Gastrocnemius medialis (tissue), 4 donors: ENCODE measurements around the gene CDKL4. TPM values are rescaled to one million over a fixed set of nuclear protein-coding genes. Genes with fewer than 3 reads are reported as not detected.

Source experiments
- ATAC-seq, 2 donors: fragments of 150-250 bp; one replicate each; pipeline ENCODE4 v1.9.1; 2016
- DNase-seq, 2 donors: peaks; one replicate each; pipeline ENCODE4 v3.0.0-alpha.2; 2019
- H3K27ac ChIP-seq, 4 donors: fragments of 200-600 bp; sonication (generic); 1 replicate in 1 of 4; 2 replicates in 3 of 4; pipeline ENCODE4 v1.5.1; 2016 to 2018; ENCODE audit warnings: mild to moderate bottlenecking in 2 of 4, moderate library complexity in 1 of 4
- H3K27me3 ChIP-seq, 3 donors: fragments of 200-600 bp; sonication (generic) in 2 of 3; 1 replicate in 1 of 3; 2 replicates in 2 of 3; pipeline versions ENCODE4 v1.5.1 to v1.6.0; 2016 to 2019; ENCODE audit warnings: mild to moderate bottlenecking in 1 of 3, moderate library complexity in 1 of 3
- H3K36me3 ChIP-seq, 2 donors: fragments of 200-600 bp; sonication (generic) in 1 of 2; one replicate each; pipeline ENCODE4 v1.5.1; 2017 to 2018
- H3K4me1 ChIP-seq, 2 donors: fragments of 200-600 bp; sonication (generic) in 1 of 2; one replicate each; pipeline ENCODE4 v1.5.1; 2016 to 2017; ENCODE audit warnings: mild to moderate bottlenecking in 2 of 2
- H3K4me3 ChIP-seq, 4 donors: fragments of 200-600 bp; sonication (generic) in 3 of 4; 1 replicate in 1 of 4; 2 replicates in 3 of 4; pipeline ENCODE4 v1.5.1; 2016 to 2019; ENCODE audit warnings: mild to moderate bottlenecking in 2 of 4
- H3K9me3 ChIP-seq, 3 donors: fragments of 200-600 bp; sonication (generic) in 2 of 3; 1 replicate in 1 of 3; 2 replicates in 2 of 3; pipeline ENCODE4 v1.5.1; 2016 to 2019
- POLR2A ChIP-seq, 2 donors: fragments of 450-650 bp; IDR thresholded peaks; one replicate each; pipeline ENCODE4 v1.6.1; 2017; ENCODE audit warnings: antibody characterized with exemption in 2 of 2, mild to moderate bottlenecking in 2 of 2, moderate library complexity in 2 of 2
- in situ Hi-C, 4 donors: fragments of 200-750 bp; cut with MboI; loops; one replicate each; pipeline versions ENCODE4 v1.15.0 to v1.8.0; 2017; ENCODE audit warnings: low sequenced_read_pairs in 4 of 4
- intact Hi-C: fragments of 100-400 bp; cut with DNase I; formaldehyde crosslinking; loops from one replicate; pipeline ENCODE4 v1.15.1; 2023; ENCODE audit warnings: low total_unique reads
- total RNA-seq, 4 donors: library from RNA; depleted of rRNA; stranded (reverse); fragments of >200 nt; gene quantifications; one replicate each; pipeline versions ENCODE4 v1.1.0 to v1.2.3, GENCODE V29; 2016
- TF ChIP-seq, protein P1 (sequence below), 5 experiments: fragments of 450-650 bp in 3 of 5; fragments of 200-600 bp in 2 of 5; sonication (generic) in 2 of 5; IDR thresholded peaks in 4 of 5; conservative IDR thresholded peaks in 1 of 5; 1 replicate in 4 of 5; 2 replicates in 1 of 5; pipeline ENCODE4 v1.5.1; 2016 to 2019; ENCODE audit warnings: antibody characterized with exemption in 5 of 5, mild to moderate bottlenecking in 3 of 5, moderate library complexity in 3 of 5

Gene CDKL4
- total RNA-seq, 4 donors from 2014 or later = 0.36 to 1.1 TPM; not detected in 2

DNA sequence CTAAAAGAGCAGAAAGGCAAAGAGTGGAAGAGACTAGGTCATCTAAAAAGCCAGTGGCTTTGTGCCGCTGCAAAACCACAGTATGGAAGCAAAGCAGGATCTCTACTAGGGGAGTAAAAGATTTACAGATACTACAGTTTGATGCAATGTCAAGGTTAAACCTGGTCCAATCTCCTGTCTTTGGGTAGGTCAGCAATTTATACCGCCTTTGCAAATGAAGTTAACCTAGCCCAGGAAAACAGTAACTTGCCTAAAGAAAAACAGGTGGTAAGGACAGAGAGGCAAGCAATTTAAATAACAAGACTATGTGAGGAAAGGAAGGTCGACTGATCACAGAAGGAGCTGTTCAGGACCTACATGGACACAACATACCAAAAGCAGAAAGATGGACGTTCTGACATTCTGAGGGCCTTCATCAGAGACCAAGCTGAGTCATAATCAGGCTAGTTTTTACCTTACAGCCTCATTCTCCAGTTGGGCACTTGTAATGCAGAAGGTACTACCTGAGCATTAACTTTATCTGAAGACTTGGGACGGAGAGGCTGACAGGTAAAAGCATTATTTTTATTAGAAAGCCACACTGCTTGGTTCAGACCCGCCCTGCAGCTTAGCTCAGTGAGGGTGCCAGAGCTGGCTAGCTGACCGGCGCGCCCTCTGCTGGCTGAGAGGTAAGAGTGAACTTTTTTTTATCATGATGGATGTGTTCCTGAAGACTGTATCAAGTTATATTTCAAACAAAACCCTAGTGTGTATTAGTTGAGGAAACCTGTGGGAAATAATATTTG is 15.9 kb downstream of the CDKL4 start:
- Histone ChIP-seq H3K4me3 (peak overlapping the region in 1 of 4 donors; percentile 35), H3K27me3 (no peaks in the 10 kb centered on the region), H3K36me3 (no peaks in the 10 kb centered on the region), H3K27ac (peak overlapping the region in 1 of 4 donors; percentile 69), H3K4me1 (peaks cover 13 to 17% of the 10 kb centered on the region in 2 donors), H3K9me3 (no peaks in the 10 kb centered on the region)
- ATAC-seq (peak; percentile 56 to 76), DNase-seq (peak; percentile 60 to 72)
- intact Hi-C loops = loop anchor here (1.0 kb wide), 2 partner anchors 108 to 169 kb away; no protein-coding TSS in a partner anchor
- TF ChIP-seq POLR2A (IDR thresholded peaks at IDR 0.05) = no peak
- TF ChIP-seq, protein P1, sequence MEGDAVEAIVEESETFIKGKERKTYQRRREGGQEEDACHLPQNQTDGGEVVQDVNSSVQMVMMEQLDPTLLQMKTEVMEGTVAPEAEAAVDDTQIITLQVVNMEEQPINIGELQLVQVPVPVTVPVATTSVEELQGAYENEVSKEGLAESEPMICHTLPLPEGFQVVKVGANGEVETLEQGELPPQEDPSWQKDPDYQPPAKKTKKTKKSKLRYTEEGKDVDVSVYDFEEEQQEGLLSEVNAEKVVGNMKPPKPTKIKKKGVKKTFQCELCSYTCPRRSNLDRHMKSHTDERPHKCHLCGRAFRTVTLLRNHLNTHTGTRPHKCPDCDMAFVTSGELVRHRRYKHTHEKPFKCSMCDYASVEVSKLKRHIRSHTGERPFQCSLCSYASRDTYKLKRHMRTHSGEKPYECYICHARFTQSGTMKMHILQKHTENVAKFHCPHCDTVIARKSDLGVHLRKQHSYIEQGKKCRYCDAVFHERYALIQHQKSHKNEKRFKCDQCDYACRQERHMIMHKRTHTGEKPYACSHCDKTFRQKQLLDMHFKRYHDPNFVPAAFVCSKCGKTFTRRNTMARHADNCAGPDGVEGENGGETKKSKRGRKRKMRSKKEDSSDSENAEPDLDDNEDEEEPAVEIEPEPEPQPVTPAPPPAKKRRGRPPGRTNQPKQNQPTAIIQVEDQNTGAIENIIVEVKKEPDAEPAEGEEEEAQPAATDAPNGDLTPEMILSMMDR (IDR thresholded peaks at IDR 0.05 in 4 of 5, conservative IDR thresholded peaks at IDR 0.05 in 1 of 5) = peak; percentile 73 to 89 (median 83)
- in situ Hi-C loops = loop anchor here in 3 of 4 donors (5.0 to 10.0 kb wide), 3 partner anchors 106 to 166 kb away; partner anchors contain the start of gene SOS1 (in 1 of the 3)

DNA sequence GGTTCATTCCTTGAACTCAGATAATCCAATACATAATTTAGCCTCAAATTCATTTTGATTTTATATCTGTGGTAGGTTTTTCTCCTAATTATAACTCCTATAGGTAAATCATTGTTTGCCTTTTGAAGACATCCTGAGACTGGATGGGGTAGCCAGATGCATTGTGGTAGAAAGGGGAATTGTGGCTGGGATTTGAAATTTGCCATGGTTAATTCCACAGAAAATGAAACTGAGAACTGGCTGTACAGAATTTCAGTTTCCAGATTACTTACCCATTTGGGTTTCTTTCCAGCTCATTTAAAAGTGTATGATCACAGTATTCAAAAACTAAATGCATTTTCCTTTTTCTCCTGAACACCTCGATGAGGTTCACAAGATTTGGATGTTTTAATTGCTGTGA is 18.2 kb downstream of the CDKL4 start:
- in situ Hi-C loops = loop anchor here in 3 of 4 donors (5.0 to 10.0 kb wide), 3 partner anchors 103 to 163 kb away; partner anchors contain the start of gene SOS1 (in 1 of the 3)

DNA sequence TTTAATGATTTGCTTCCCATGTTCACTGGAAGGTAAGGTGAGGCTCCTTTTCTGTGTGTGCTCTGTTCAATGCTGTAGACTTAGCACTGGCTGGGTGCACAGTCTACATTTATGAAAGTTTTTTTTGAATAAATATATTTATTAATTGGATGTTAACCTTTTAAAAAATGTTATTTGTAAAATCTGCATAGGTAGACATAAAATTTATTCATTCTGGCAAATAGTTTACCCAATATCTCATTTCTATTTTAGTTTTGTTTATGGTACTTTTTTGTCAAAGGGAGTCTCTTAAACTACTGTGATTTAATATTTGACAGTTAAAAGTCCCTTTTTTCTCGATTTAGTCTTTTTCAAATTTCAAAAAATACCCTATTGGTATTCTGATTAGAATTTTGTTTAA is 19.9 kb downstream of the CDKL4 start:
- H3K36me3 ChIP-seq = no peaks in the 10 kb centered on the region
- H3K4me1 ChIP-seq = peaks cover 5 to 7% of the 10 kb centered on the region in 2 donors
- no peak for TF ChIP-seq POLR2A (IDR thresholded peaks at IDR 0.05)
- TF ChIP-seq, protein P1 (IDR thresholded peaks at IDR 0.05 in 4 of 5, conservative IDR thresholded peaks at IDR 0.05 in 1 of 5) = no peak
- no peak overlapping the region for H3K4me3 ChIP-seq
- ATAC-seq = no peak
- intact Hi-C loops (no loop called here), in situ Hi-C loops (loop anchor here in 1 of 4 donors (10.0 kb wide), 1 partner anchor 159 kb away; no protein-coding TSS in a partner anchor)
- H3K27ac ChIP-seq = no peak overlapping the region
- H3K27me3 ChIP-seq = no peaks in the 10 kb centered on the region
- no peak for DNase-seq
- H3K9me3 ChIP-seq = no peaks in the 10 kb centered on the region

More for the DNA sequence above, 18.2 kb downstream of the CDKL4 start:
- no peak overlapping the region for H3K27ac ChIP-seq
- no peaks in the 10 kb centered on the region for H3K36me3 ChIP-seq
- H3K4me3 ChIP-seq = no peak overlapping the region
- ATAC-seq (no peak), DNase-seq (no peak)
- H3K4me1 ChIP-seq = peaks cover 13 to 17% of the 10 kb centered on the region in 2 donors
- TF ChIP-seq POLR2A (IDR thresholded peaks at IDR 0.05) = no peak
- TF ChIP-seq, protein P1 (IDR thresholded peaks at IDR 0.05 in 4 of 5, conservative IDR thresholded peaks at IDR 0.05 in 1 of 5) = no peak
- no peaks in the 10 kb centered on the region for H3K9me3 ChIP-seq
- H3K27me3 ChIP-seq = no peaks in the 10 kb centered on the region
- intact Hi-C loops = no loop called here

DNA sequence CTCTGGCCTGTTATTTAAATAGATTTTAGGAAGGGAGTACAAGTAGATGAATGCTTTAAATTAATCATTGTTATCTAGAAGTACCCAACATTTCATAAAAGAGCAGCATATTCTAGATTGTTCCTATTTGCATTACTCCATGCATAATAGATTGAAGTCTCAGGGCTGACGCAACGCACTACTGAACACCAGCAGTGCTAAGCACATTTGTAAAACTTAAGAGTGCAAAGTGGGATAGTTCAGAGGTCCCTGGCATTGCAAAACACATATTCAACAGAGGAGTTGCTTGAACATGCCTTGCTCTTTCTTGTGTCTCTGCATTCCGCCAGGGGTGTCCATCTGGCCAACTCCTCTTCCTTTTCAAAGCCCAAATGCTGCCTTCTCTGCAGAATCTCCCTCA is 22.3 kb downstream of the CDKL4 start:
- Histone ChIP-seq H3K4me3 (no peak overlapping the region), H3K36me3 (no peaks in the 10 kb centered on the region), H3K9me3 (no peaks in the 10 kb centered on the region), H3K4me1 (no peaks in the 10 kb centered on the region), H3K27ac (no peak overlapping the region), H3K27me3 (no peaks in the 10 kb centered on the region)
- ATAC-seq (no peak), DNase-seq (no peak)
- no peak for TF ChIP-seq POLR2A (IDR thresholded peaks at IDR 0.05)
- TF ChIP-seq, protein P1 (IDR thresholded peaks at IDR 0.05 in 4 of 5, conservative IDR thresholded peaks at IDR 0.05 in 1 of 5) = no peak
- intact Hi-C loops = no loop called here
- in situ Hi-C loops = loop anchor here in 1 of 4 donors (10.0 kb wide), 1 partner anchor 157 kb away; no protein-coding TSS in a partner anchor
